ENCODE results near the gene KLK1. TPM values are rescaled to one million over a fixed set of nuclear protein-coding genes. Genes with fewer than 3 reads are reported as not detected.
A peak's percentile ranks its signal among the peaks of the same experiment; 100 is the strongest.

Gene KLK1
- total RNA-seq, 4 donors from 2014 or later = not detected

GRCh38 chr19:50861496-50862286 is 38.1 kb upstream of the KLK1 start:
- H3K27me3 ChIP-seq = peaks cover 0 to 74% (median 0%) of the 10 kb centered on the region in 4 donors
- no peak for TF ChIP-seq CTCF (IDR thresholded peaks at IDR 0.05)
- no peak for TF ChIP-seq POLR2A (IDR thresholded peaks at IDR 0.05)
- DNase-seq = no peak
- peaks cover 0 to 20% (median 0%) of the 10 kb centered on the region in 3 donors for H3K4me1 ChIP-seq
- H3K36me3 ChIP-seq = no peaks in the 10 kb centered on the region
- WGBS, 2 donors = 77 to 84% methylated on average over 7 of the region's 7 CpGs
- H3K27ac ChIP-seq = no peak overlapping the region
- no peak overlapping the region for H3K4me3 ChIP-seq
- H3K9me3 ChIP-seq = no peaks in the 10 kb centered on the region
- intact Hi-C loops (cut with DNase I) = no loop called here

GRCh38 chr19:50861010-50861409 is 37.4 kb upstream of the KLK1 start:
- WGBS, 2 donors = 18 to 44% methylated on average over 4 to 5 of the region's 5 CpGs
- no peak for DNase-seq

GRCh38 chr19:50859849-50860248 is 36.3 kb upstream of the KLK1 start:
- TF ChIP-seq CTCF (IDR thresholded peaks at IDR 0.05) (no peak), POLR2A (IDR thresholded peaks at IDR 0.05) (no peak)
- DNase-seq = no peak
- Histone ChIP-seq H3K4me1 (peaks cover 0 to 20% (median 0%) of the 10 kb centered on the region in 3 donors), H3K9me3 (no peaks in the 10 kb centered on the region), H3K27me3 (peaks cover 0 to 80% (median 0%) of the 10 kb centered on the region in 4 donors), H3K36me3 (no peaks in the 10 kb centered on the region), H3K4me3 (no peak overlapping the region), H3K27ac (no peak overlapping the region)
- intact Hi-C loops (cut with DNase I) = no loop called here
- WGBS, 2 donors = 80% methylated on average over 3 of the region's 4 CpGs; no CpG with 5 or more reads in 1 of the 2 donors

More at GRCh38 chr19:50861010-50861409, 37.4 kb upstream of the KLK1 start:
- intact Hi-C loops (cut with DNase I) = no loop called here
- TF ChIP-seq CTCF (IDR thresholded peaks at IDR 0.05) (no peak), POLR2A (IDR thresholded peaks at IDR 0.05) (no peak)
- Histone ChIP-seq H3K27ac (peak overlapping the region in 1 of 4 donors; percentile 27), H3K4me1 (peaks cover 0 to 20% (median 0%) of the 10 kb centered on the region in 3 donors), H3K27me3 (peaks cover 0 to 74% (median 0%) of the 10 kb centered on the region in 4 donors), H3K4me3 (no peak overlapping the region), H3K9me3 (no peaks in the 10 kb centered on the region), H3K36me3 (no peaks in the 10 kb centered on the region)

- intact Hi-C loops (cut with DNase I) = no loop called here
- Histone ChIP-seq H3K36me3 (no peaks in the 10 kb centered on the region), H3K27ac (no peak overlapping the region), H3K9me3 (no peaks in the 10 kb centered on the region), H3K4me3 (no peak overlapping the region), H3K4me1 (peaks cover 0 to 20% (median 0%) of the 10 kb centered on the region in 3 donors), H3K27me3 (peaks cover 0 to 84% (median 0%) of the 10 kb centered on the region in 4 donors)
- WGBS, 2 donors = 9 to 23% methylated on average over 7 of the region's 7 CpGs
- no peak for DNase-seq
- TF ChIP-seq POLR2A (IDR thresholded peaks at IDR 0.05) = no peak
- TF ChIP-seq CTCF (IDR thresholded peaks at IDR 0.05) = no peak
Measured at GRCh38 chr19:50858886-50859285, 35.3 kb upstream of the KLK1 start.

GRCh38 chr19:50857366-50857765 is 33.8 kb upstream of the KLK1 start:
- 62 to 64% methylated on average over 6 of the region's 6 CpGs for WGBS, 2 donors
- no peak overlapping the region for H3K4me3 ChIP-seq
- peaks cover 0 to 78% (median 0%) of the 10 kb centered on the region in 4 donors for H3K27me3 ChIP-seq
- H3K36me3 ChIP-seq = no peaks in the 10 kb centered on the region
- peaks cover 0 to 20% (median 0%) of the 10 kb centered on the region in 3 donors for H3K4me1 ChIP-seq
- no peaks in the 10 kb centered on the region for H3K9me3 ChIP-seq
- no peak for TF ChIP-seq POLR2A (IDR thresholded peaks at IDR 0.05)
- no peak for TF ChIP-seq CTCF (IDR thresholded peaks at IDR 0.05)
- DNase-seq = no peak
- intact Hi-C loops (cut with DNase I) = no loop called here
- H3K27ac ChIP-seq = no peak overlapping the region

Measured in esophagus squamous epithelium (tissue), 5 donors.